WTC11 (cell line): ENCODE data around the gene ADAMTS9. TPM values are rescaled to one million over a fixed set of nuclear protein-coding genes. Genes with fewer than 3 reads are reported as not detected.

ENCODE experiments used
- ATAC-seq: fragments of 200-7000 bp; cut with Tn5 transposase; 2 replicates; pipeline ENCODE4 v1.10.0; 2021; ENCODE audit warnings: mild to moderate bottlenecking, moderate library complexity
- CTCF ChIA-PET: fragments of 300-600 bp; sonication (Branson Sonifier 250); formaldehyde crosslinking; loops from one replicate; lab custom pipeline; 2021; ENCODE audit warnings: antibody characterized with exemption; lab: Charles Lee
- POLR2A ChIA-PET: fragments of 350-600 bp; sonication (Branson Sonifier 250); formaldehyde crosslinking; loops from one replicate; lab custom pipeline; 2021; ENCODE audit warnings: antibody characterized with exemption; lab: Charles Lee
- DNase-seq: peaks from one replicate; pipeline ENCODE4 v3.0.0; 2021; ENCODE audit warnings: low spot score
- H3K27ac Mint-ChIP-seq: 2 replicates; pipeline ENCODE4 v1.8.0; 2021; ENCODE audit warnings: mixed read lengths
- H3K27me3 Mint-ChIP-seq: 2 replicates; pipeline ENCODE4 v1.8.0; 2021; ENCODE audit warnings: low read depth, mild to moderate bottlenecking, moderate library complexity, mixed read lengths
- H3K36me3 Mint-ChIP-seq: 2 replicates; pipeline ENCODE4 v1.8.0; 2021; ENCODE audit warnings: mixed read lengths
- H3K4me1 Mint-ChIP-seq: 2 replicates; pipeline ENCODE4 v1.8.0; 2022; ENCODE audit warnings: mixed read lengths
- H3K4me3 Mint-ChIP-seq: 2 replicates; pipeline ENCODE4 v1.8.0; 2021; ENCODE audit warnings: mild to moderate bottlenecking, moderate library complexity, mixed read lengths
- H3K9me3 Mint-ChIP-seq: 2 replicates; pipeline ENCODE4 v1.8.0; 2021; ENCODE audit warnings: mixed read lengths
- ARID4B ChIP-seq: sonication (generic); formaldehyde crosslinking; IDR thresholded peaks from 2 replicates; pipeline ENCODE4 v1.8.0; 2023; ENCODE audit warnings: missing genetic modification reagents, mild to moderate bottlenecking, borderline replicate concordance
- ATF2 ChIP-seq: sonication (generic); formaldehyde crosslinking; IDR thresholded peaks from 2 replicates; pipeline ENCODE4 v1.8.1; 2022; ENCODE audit warnings: low read depth, missing genetic modification reagents, borderline replicate concordance
- ATF3 ChIP-seq: sonication (generic); formaldehyde crosslinking; conservative IDR thresholded peaks from 2 replicates; pipeline ENCODE4 v1.8.1; 2022; ENCODE audit warnings: mild to moderate bottlenecking, missing genetic modification reagents
- CTCF ChIP-seq: fragments of 200-600 bp; IDR thresholded peaks from 2 replicates; pipeline ENCODE4 v1.8.0; 2022; ENCODE audit warnings: antibody characterized with exemption
- E2F1 ChIP-seq: sonication (generic); formaldehyde crosslinking; IDR thresholded peaks from 2 replicates; pipeline ENCODE4 v1.8.0; 2022; ENCODE audit warnings: mild to moderate bottlenecking, missing genetic modification reagents
- E2F5 ChIP-seq: sonication (generic); formaldehyde crosslinking; IDR thresholded peaks from 2 replicates; pipeline ENCODE4 v1.8.1; 2022; ENCODE audit warnings: mild to moderate bottlenecking, moderate library complexity, missing genetic modification reagents
- GRHL2 ChIP-seq: fragments of 250-450 bp; sonication (Bioruptor Pico); IDR thresholded peaks from 2 replicates; pipeline ENCODE4 v1.8.0; 2022; ENCODE audit warnings: mild to moderate bottlenecking, moderate library complexity; ENCODE audit not compliant: insufficient replicate concordance, severe bottlenecking
- HMGXB4 ChIP-seq: sonication (generic); formaldehyde crosslinking; IDR thresholded peaks from 2 replicates; pipeline ENCODE4 v1.8.1; 2023; ENCODE audit warnings: mild to moderate bottlenecking, moderate library complexity, missing genetic modification reagents
- MAX ChIP-seq: sonication (generic); formaldehyde crosslinking; IDR thresholded peaks from 2 replicates; pipeline ENCODE4 v1.8.0; 2022; ENCODE audit warnings: mild to moderate bottlenecking, missing genetic modification reagents
- SMAD3 ChIP-seq: sonication (generic); formaldehyde crosslinking; IDR thresholded peaks from 2 replicates; pipeline ENCODE4 v1.8.0; 2022; ENCODE audit warnings: missing genetic modification reagents, mild to moderate bottlenecking, borderline replicate concordance
- SOX15 ChIP-seq: fragments of 250-450 bp; sonication (Bioruptor Pico); IDR thresholded peaks from 2 replicates; pipeline ENCODE4 v1.9.0; 2021; ENCODE audit warnings: mild to moderate bottlenecking
- TCF7 ChIP-seq: sonication (generic); formaldehyde crosslinking; IDR thresholded peaks from 2 replicates; pipeline ENCODE4 v1.8.0; 2022; ENCODE audit warnings: mild to moderate bottlenecking, low read depth, missing genetic modification reagents, moderate library complexity
- ZBTB43 ChIP-seq: sonication (generic); formaldehyde crosslinking; IDR thresholded peaks from 2 replicates; pipeline ENCODE4 v1.8.1; 2023; ENCODE audit warnings: mild to moderate bottlenecking, missing genetic modification reagents
- ZNF219 ChIP-seq: sonication (generic); formaldehyde crosslinking; IDR thresholded peaks from 2 replicates; pipeline ENCODE4 v1.8.0; 2023; ENCODE audit warnings: missing genetic modification reagents, mild to moderate bottlenecking, borderline replicate concordance
- total RNA-seq: library from RNA; stranded (reverse); gene quantifications from 3 replicates; pipeline ENCODE4 v1.2.3, GENCODE V29; 2021

ADAMTS9 gene
- total RNA-seq, 1 experiment from 2014 or later: 3.1 TPM

- no peak for TF ChIP-seq ARID4B (CRISPR knock-in tag)
Measured at GRCh38 chr3:64607032-64607551, 80.7 kb downstream of the ADAMTS9 start (continued).

- ATAC-seq: no peak
- TF ChIP-seq SMAD3 (CRISPR knock-in tag) (no peak), MAX (no peak), HMGXB4 (CRISPR knock-in tag) (no peak), SOX15 (no peak), TCF7 (CRISPR knock-in tag) (no peak), ZNF219 (no peak), E2F5 (no peak), ATF3 (CRISPR knock-in tag) (no peak), E2F1 (no peak)
- TF ChIP-seq, all 79 proteins: peak for 0
- H3K36me3 Mint-ChIP-seq: no peaks in the 10 kb centered on the region
- no peak for DNase-seq
- ChIA-PET CTCF (no interaction called here), POLR2A (no interaction called here)
- no peaks in the 10 kb centered on the region for H3K27me3 Mint-ChIP-seq
- no peak overlapping the region for H3K27ac Mint-ChIP-seq
- no peaks in the 10 kb centered on the region for H3K9me3 Mint-ChIP-seq
- no peaks in the 10 kb centered on the region for H3K4me1 Mint-ChIP-seq
- H3K4me3 Mint-ChIP-seq: no peak overlapping the region
Measured at GRCh38 chr3:64604313-64604712, 83.5 kb downstream of the ADAMTS9 start.

GRCh38 chr3:64601824-64602223, 86.0 kb downstream of the ADAMTS9 start:
- DNase-seq: no peak
- ChIA-PET CTCF (no interaction called here), POLR2A (no interaction called here)
- no peaks in the 10 kb centered on the region for H3K36me3 Mint-ChIP-seq
- no peaks in the 10 kb centered on the region for H3K27me3 Mint-ChIP-seq
- no peaks in the 10 kb centered on the region for H3K9me3 Mint-ChIP-seq
- no peak for ATAC-seq
- no peaks in the 10 kb centered on the region for H3K4me1 Mint-ChIP-seq
- H3K27ac Mint-ChIP-seq: no peak overlapping the region
- no peak overlapping the region for H3K4me3 Mint-ChIP-seq
- TF ChIP-seq MAX (no peak), ATF2 (CRISPR knock-in tag) (no peak), ZNF219 (no peak), GRHL2 (no peak), CTCF (no peak), E2F5 (no peak), ZBTB43 (CRISPR knock-in tag) (no peak)
